GM23338 (cell line): Measurements from ENCODE around the gene SYNE2. TPM values are rescaled to one million over a fixed set of nuclear protein-coding genes. Genes with fewer than 3 reads are reported as not detected.

Source experiments
- ATAC-seq: fragments of 200-7000 bp; cut with Tn5 transposase; 3 replicates; pipeline ENCODE4 v1.9.1; 2020
- DNase-seq: peaks from one replicate; pipeline ENCODE4 v3.0.0-alpha.2; 2015; ENCODE audit warnings: low spot score
- H2AFZ ChIP-seq: fragments of 200-600 bp; sonication (generic); 2 replicates; pipeline ENCODE4 v1.8.0; 2016; ENCODE audit warnings: antibody characterized with exemption, mild to moderate bottlenecking, moderate library complexity
- H3F3A ChIP-seq: fragments of 200-600 bp; sonication (generic); replicated peaks from 2 replicates; pipeline ENCODE4 v1.8.0; 2017; ENCODE audit warnings: antibody characterized with exemption, mixed run types, low read depth
- H3K27ac ChIP-seq: fragments of 200-600 bp; sonication (generic); 2 replicates; pipeline ENCODE4 v1.6.1; 2016; ENCODE audit warnings: low read depth
- H3K27me3 ChIP-seq: fragments of 200-600 bp; sonication (generic); 2 replicates; pipeline ENCODE4 v1.8.0; 2016; ENCODE audit warnings: mild to moderate bottlenecking, mixed run types, moderate library complexity; ENCODE audit not compliant: insufficient read depth
- H3K36me3 ChIP-seq: fragments of 200-600 bp; sonication (generic); 2 replicates; pipeline ENCODE4 v1.8.0; 2016; ENCODE audit warnings: mild to moderate bottlenecking; ENCODE audit not compliant: insufficient read depth
- H3K4me1 ChIP-seq: fragments of 200-600 bp; sonication (generic); 2 replicates; pipeline ENCODE4 v1.8.0; 2016; ENCODE audit warnings: mild to moderate bottlenecking, moderate library complexity; ENCODE audit not compliant: insufficient read depth
- H3K4me2 ChIP-seq: fragments of 200-600 bp; sonication (generic); 2 replicates; pipeline ENCODE4 v1.7.1; 2017; ENCODE audit warnings: mixed run types
- H3K4me3 ChIP-seq: fragments of 200-600 bp; sonication (generic); 2 replicates; pipeline ENCODE4 v1.6.1; 2016; ENCODE audit warnings: mixed run types
- H3K79me2 ChIP-seq: fragments of 200-600 bp; sonication (generic); replicated peaks from 2 replicates; pipeline ENCODE4 v1.8.0; 2017; ENCODE audit warnings: mild to moderate bottlenecking; ENCODE audit not compliant: insufficient read depth
- H3K9me2 ChIP-seq: fragments of 200-600 bp; sonication (generic); 2 replicates; pipeline ENCODE4 v1.8.0; 2017; ENCODE audit not compliant: insufficient read depth
- H4K20me1 ChIP-seq: fragments of 200-600 bp; sonication (generic); replicated peaks from 2 replicates; pipeline ENCODE4 v1.8.0; 2017; ENCODE audit warnings: mild to moderate bottlenecking; ENCODE audit not compliant: insufficient read depth
- H3K27ac Mint-ChIP-seq: 2 replicates; pipeline ENCODE4 v1.8.0; 2020; ENCODE audit warnings: inconsistent platforms, mild to moderate bottlenecking, moderate library complexity, mixed read lengths
- H3K27me3 Mint-ChIP-seq: 3 replicates; pipeline ENCODE4 v1.8.0; 2022; ENCODE audit warnings: low read depth, mild to moderate bottlenecking, moderate library complexity, mixed read lengths, inconsistent platforms; ENCODE audit not compliant: insufficient read depth, poor library complexity
- H3K36me3 Mint-ChIP-seq: 3 replicates; pipeline ENCODE4 v1.8.0; 2021; ENCODE audit warnings: low read depth, mild to moderate bottlenecking, inconsistent platforms, moderate library complexity, mixed read lengths
- H3K4me1 Mint-ChIP-seq: 3 replicates; pipeline ENCODE4 v1.8.0; 2020; ENCODE audit warnings: mild to moderate bottlenecking, inconsistent platforms, mixed read lengths
- H3K4me3 Mint-ChIP-seq: 3 replicates; pipeline ENCODE4 v1.8.0; 2021; ENCODE audit warnings: moderate library complexity, mild to moderate bottlenecking, inconsistent platforms, mixed read lengths
- H3K9me3 Mint-ChIP-seq: 3 replicates; pipeline ENCODE4 v1.8.0; 2020; ENCODE audit warnings: moderate library complexity, mild to moderate bottlenecking, inconsistent platforms, mixed read lengths
- CREB1 ChIP-seq: fragments of 250-450 bp; sonication (Bioruptor Pico); IDR thresholded peaks from 2 replicates; pipeline ENCODE4 v1.5.0; 2020; ENCODE audit warnings: low read depth, mild to moderate bottlenecking, moderate library complexity
- EZH2 ChIP-seq: fragments of 200-600 bp; sonication (generic); IDR thresholded peaks from one replicate; pipeline ENCODE4 v1.8.0; 2017; ENCODE audit warnings: antibody characterized with exemption, mild to moderate bottlenecking, low read depth; ENCODE audit not compliant: unreplicated experiment
- EZH2phosphoT487 ChIP-seq: fragments of 200-600 bp; sonication (generic); IDR thresholded peaks from one replicate; pipeline ENCODE4 v1.8.1; 2018; ENCODE audit warnings: antibody characterized with exemption; ENCODE audit not compliant: unreplicated experiment
- JUNB ChIP-seq: IDR thresholded peaks from one replicate; pipeline ENCODE4 v1.6.1; 2016; ENCODE audit warnings: antibody characterized with exemption; ENCODE audit not compliant: unreplicated experiment
- NANOG ChIP-seq: IDR thresholded peaks from 2 replicates; pipeline ENCODE4 v1.6.1; 2016; ENCODE audit warnings: antibody characterized with exemption, borderline replicate concordance
- POLR2AphosphoS5 ChIP-seq: IDR thresholded peaks from 2 replicates; pipeline ENCODE4 v1.6.1; 2016; ENCODE audit warnings: antibody characterized with exemption, low read depth
- STAT1 ChIP-seq: IDR thresholded peaks from one replicate; pipeline ENCODE4 v1.6.1; 2016; ENCODE audit warnings: antibody characterized with exemption; ENCODE audit not compliant: unreplicated experiment
- ZNF114 ChIP-seq: fragments of 250-450 bp; sonication (Bioruptor Pico); IDR thresholded peaks from 2 replicates; pipeline ENCODE4 v1.5.0; 2020; ENCODE audit warnings: mild to moderate bottlenecking, moderate library complexity
- ZNF331 ChIP-seq: fragments of 250-450 bp; sonication (Bioruptor Pico); IDR thresholded peaks from 2 replicates; pipeline ENCODE4 v1.5.0; 2020; ENCODE audit warnings: low read depth, mild to moderate bottlenecking, moderate library complexity
- polyA plus RNA-seq: library from polyadenylated mRNA; unstranded; fragments of >200 nt; fragmentation: Nextera tagmentation; extraction: Ambion mirVana; gene quantifications from 2 replicates; pipeline ENCODE4 v1.2.1, GENCODE V29; 2016
- total RNA-seq: library from RNA; depleted of rRNA; stranded (reverse); fragments of >200 nt; shearing (Covaris generic); gene quantifications from 2 replicates; pipeline ENCODE4 v1.2.3, GENCODE V29; 2014
- TF ChIP-seq, protein P1 (sequence below): fragments of 250-450 bp; sonication (Bioruptor Pico); IDR thresholded peaks from 2 replicates; pipeline ENCODE4 v1.5.0; 2020; ENCODE audit warnings: mild to moderate bottlenecking, moderate library complexity
- TF ChIP-seq, protein P2 (sequence below): IDR thresholded peaks from one replicate; pipeline ENCODE4 v1.6.1; 2018; ENCODE audit warnings: antibody characterized with exemption; ENCODE audit not compliant: unreplicated experiment
- TF ChIP-seq, protein P3 (sequence below), 2 experiments: fragments of 200-600 bp in 1 of 2; sonication (generic) in 1 of 2; conservative IDR thresholded peaks; 2 replicates each; pipeline versions ENCODE4 v1.5.1 to v1.6.1; 2016 to 2017; ENCODE audit warnings: antibody characterized with exemption in 2 of 2, low read depth in 2 of 2, mild to moderate bottlenecking in 2 of 2, moderate library complexity in 1 of 2
- TF ChIP-seq, protein P4 (sequence below): IDR thresholded peaks from 2 replicates; pipeline ENCODE4 v1.6.1; 2016; ENCODE audit warnings: antibody characterized with exemption

The SYNE2 gene
- total and polyA plus RNA-seq, 2 experiments from 2014 or later, result 34.3 to 86.5 TPM

DNA sequence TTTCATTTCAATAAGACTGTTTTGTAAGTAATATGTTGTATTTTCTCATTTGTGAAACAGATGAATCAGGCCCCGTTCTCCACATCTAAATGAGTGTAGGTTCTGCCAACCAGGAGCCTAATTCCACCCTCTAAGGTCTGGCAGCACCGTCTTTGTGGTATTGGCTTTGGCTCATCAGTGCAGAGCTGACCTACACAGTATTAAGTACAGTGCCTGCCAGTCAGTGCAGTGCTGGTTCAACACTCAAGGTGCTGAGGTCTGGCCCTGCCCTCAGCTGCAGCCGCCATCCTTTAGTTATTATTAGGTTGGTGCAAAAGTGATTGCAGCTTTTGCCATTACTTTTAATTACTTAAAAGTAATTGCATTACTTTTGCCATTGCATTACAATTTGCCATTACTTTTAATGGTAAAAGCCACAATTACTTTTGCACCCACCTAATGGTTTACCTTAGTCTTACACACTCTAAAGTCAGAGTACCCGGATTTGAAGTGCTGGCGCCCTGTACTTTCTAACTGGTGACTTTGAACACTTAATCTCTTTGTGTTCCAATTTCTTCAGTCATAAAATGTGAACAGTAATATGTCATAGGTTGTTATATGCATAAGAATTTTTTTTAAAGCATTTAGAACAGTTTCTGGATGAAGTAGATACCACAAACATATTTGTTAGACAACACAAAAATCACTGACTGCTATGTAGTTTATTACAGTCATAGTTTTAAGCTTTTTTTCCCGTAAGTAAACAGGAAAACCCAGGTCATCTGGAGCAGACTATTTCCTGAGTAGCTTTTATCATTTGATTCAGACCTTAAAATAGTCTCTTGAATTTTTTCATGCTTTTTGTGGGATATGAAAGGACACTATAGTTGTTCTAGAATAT is 99.5 kb downstream of the SYNE2 start:
- Mint-ChIP-seq H3K4me1 (peaks cover 44% of the 10 kb centered on the region), H3K9me3 (no peaks in the 10 kb centered on the region), H3K36me3 (peaks cover 21% of the 10 kb centered on the region; the same call in 2 of the 3 replicates), H3K27me3 (peaks cover 4% of the 10 kb centered on the region), H3K27ac (no peak overlapping the region), H3K4me3 (no peak overlapping the region)
- H3K79me2 ChIP-seq, result no peaks in the 10 kb centered on the region
- H3K4me2 ChIP-seq, result 0 out of 2 replicates have a peak overlapping the region, but pooled peaks have one; percentile 30
- ATAC-seq, result peak; percentile 39
- no peaks in the 10 kb centered on the region for H3K27me3 ChIP-seq
- H3F3A ChIP-seq, result no peaks in the 10 kb centered on the region; the same call in 1 of the 2 replicates
- H3K4me3 ChIP-seq, result no peak overlapping the region
- no peak for TF ChIP-seq ZNF331 (CRISPR knock-in tag)
- TF ChIP-seq, protein P1, sequence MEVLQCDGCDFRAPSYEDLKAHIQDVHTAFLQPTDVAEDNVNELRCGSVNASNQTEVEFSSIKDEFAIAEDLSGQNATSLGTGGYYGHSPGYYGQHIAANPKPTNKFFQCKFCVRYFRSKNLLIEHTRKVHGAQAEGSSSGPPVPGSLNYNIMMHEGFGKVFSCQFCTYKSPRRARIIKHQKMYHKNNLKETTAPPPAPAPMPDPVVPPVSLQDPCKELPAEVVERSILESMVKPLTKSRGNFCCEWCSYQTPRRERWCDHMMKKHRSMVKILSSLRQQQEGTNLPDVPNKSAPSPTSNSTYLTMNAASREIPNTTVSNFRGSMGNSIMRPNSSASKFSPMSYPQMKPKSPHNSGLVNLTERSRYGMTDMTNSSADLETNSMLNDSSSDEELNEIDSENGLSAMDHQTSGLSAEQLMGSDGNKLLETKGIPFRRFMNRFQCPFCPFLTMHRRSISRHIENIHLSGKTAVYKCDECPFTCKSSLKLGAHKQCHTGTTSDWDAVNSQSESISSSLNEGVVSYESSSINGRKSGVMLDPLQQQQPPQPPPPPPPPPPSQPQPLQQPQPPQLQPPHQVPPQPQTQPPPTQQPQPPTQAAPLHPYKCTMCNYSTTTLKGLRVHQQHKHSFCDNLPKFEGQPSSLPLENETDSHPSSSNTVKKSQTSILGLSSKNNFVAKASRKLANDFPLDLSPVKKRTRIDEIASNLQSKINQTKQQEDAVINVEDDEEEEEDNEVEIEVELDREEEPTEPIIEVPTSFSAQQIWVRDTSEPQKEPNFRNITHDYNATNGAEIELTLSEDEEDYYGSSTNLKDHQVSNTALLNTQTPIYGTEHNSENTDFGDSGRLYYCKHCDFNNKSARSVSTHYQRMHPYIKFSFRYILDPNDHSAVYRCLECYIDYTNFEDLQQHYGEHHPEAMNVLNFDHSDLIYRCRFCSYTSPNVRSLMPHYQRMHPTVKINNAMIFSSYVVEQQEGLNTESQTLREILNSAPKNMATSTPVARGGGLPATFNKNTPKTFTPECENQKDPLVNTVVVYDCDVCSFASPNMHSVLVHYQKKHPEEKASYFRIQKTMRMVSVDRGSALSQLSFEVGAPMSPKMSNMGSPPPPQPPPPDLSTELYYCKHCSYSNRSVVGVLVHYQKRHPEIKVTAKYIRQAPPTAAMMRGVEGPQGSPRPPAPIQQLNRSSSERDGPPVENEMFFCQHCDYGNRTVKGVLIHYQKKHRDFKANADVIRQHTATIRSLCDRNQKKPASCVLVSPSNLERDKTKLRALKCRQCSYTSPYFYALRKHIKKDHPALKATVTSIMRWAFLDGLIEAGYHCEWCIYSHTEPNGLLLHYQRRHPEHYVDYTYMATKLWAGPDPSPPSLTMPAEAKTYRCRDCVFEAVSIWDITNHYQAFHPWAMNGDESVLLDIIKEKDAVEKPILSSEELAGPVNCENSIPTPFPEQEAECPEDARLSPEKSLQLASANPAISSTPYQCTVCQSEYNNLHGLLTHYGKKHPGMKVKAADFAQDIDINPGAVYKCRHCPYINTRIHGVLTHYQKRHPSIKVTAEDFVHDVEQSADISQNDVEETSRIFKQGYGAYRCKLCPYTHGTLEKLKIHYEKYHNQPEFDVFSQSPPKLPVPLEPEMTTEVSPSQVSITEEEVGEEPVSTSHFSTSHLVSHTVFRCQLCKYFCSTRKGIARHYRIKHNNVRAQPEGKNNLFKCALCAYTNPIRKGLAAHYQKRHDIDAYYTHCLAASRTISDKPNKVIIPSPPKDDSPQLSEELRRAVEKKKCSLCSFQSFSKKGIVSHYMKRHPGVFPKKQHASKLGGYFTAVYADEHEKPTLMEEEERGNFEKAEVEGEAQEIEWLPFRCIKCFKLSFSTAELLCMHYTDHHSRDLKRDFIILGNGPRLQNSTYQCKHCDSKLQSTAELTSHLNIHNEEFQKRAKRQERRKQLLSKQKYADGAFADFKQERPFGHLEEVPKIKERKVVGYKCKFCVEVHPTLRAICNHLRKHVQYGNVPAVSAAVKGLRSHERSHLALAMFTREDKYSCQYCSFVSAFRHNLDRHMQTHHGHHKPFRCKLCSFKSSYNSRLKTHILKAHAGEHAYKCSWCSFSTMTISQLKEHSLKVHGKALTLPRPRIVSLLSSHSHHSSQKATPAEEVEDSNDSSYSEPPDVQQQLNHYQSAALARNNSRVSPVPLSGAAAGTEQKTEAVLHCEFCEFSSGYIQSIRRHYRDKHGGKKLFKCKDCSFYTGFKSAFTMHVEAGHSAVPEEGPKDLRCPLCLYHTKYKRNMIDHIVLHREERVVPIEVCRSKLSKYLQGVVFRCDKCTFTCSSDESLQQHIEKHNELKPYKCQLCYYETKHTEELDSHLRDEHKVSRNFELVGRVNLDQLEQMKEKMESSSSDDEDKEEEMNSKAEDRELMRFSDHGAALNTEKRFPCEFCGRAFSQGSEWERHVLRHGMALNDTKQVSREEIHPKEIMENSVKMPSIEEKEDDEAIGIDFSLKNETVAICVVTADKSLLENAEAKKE (CRISPR knock-in tag), result no peak
- TF ChIP-seq POLR2AphosphoS5, result no peak
- TF ChIP-seq, protein P2, sequence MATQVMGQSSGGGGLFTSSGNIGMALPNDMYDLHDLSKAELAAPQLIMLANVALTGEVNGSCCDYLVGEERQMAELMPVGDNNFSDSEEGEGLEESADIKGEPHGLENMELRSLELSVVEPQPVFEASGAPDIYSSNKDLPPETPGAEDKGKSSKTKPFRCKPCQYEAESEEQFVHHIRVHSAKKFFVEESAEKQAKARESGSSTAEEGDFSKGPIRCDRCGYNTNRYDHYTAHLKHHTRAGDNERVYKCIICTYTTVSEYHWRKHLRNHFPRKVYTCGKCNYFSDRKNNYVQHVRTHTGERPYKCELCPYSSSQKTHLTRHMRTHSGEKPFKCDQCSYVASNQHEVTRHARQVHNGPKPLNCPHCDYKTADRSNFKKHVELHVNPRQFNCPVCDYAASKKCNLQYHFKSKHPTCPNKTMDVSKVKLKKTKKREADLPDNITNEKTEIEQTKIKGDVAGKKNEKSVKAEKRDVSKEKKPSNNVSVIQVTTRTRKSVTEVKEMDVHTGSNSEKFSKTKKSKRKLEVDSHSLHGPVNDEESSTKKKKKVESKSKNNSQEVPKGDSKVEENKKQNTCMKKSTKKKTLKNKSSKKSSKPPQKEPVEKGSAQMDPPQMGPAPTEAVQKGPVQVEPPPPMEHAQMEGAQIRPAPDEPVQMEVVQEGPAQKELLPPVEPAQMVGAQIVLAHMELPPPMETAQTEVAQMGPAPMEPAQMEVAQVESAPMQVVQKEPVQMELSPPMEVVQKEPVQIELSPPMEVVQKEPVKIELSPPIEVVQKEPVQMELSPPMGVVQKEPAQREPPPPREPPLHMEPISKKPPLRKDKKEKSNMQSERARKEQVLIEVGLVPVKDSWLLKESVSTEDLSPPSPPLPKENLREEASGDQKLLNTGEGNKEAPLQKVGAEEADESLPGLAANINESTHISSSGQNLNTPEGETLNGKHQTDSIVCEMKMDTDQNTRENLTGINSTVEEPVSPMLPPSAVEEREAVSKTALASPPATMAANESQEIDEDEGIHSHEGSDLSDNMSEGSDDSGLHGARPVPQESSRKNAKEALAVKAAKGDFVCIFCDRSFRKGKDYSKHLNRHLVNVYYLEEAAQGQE, result no peak
- no peak for TF ChIP-seq NANOG
- no peak for TF ChIP-seq CREB1
- no peak for TF ChIP-seq EZH2phosphoT487
- TF ChIP-seq STAT1, result no peak
- TF ChIP-seq ZNF114 (CRISPR knock-in tag), result no peak
- TF ChIP-seq, protein P3, sequence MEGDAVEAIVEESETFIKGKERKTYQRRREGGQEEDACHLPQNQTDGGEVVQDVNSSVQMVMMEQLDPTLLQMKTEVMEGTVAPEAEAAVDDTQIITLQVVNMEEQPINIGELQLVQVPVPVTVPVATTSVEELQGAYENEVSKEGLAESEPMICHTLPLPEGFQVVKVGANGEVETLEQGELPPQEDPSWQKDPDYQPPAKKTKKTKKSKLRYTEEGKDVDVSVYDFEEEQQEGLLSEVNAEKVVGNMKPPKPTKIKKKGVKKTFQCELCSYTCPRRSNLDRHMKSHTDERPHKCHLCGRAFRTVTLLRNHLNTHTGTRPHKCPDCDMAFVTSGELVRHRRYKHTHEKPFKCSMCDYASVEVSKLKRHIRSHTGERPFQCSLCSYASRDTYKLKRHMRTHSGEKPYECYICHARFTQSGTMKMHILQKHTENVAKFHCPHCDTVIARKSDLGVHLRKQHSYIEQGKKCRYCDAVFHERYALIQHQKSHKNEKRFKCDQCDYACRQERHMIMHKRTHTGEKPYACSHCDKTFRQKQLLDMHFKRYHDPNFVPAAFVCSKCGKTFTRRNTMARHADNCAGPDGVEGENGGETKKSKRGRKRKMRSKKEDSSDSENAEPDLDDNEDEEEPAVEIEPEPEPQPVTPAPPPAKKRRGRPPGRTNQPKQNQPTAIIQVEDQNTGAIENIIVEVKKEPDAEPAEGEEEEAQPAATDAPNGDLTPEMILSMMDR (conservative IDR thresholded peaks at IDR 0.05; ENCODE audit: low read depth in 2 of 2), result no peak
- TF ChIP-seq JUNB, result no peak
- TF ChIP-seq EZH2, result no peak
- TF ChIP-seq, protein P4, sequence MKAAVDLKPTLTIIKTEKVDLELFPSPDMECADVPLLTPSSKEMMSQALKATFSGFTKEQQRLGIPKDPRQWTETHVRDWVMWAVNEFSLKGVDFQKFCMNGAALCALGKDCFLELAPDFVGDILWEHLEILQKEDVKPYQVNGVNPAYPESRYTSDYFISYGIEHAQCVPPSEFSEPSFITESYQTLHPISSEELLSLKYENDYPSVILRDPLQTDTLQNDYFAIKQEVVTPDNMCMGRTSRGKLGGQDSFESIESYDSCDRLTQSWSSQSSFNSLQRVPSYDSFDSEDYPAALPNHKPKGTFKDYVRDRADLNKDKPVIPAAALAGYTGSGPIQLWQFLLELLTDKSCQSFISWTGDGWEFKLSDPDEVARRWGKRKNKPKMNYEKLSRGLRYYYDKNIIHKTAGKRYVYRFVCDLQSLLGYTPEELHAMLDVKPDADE, result no peak
- H3K27ac ChIP-seq, result no peak overlapping the region
- H4K20me1 ChIP-seq, result no peaks in the 10 kb centered on the region; the same call in 1 of the 2 replicates
- peaks cover 3% of the 10 kb centered on the region; the same call in 1 of the 2 replicates for H3K36me3 ChIP-seq
- H3K9me2 ChIP-seq, result no peaks in the 10 kb centered on the region
- DNase-seq, result no peak
- no peak overlapping the region for H2AFZ ChIP-seq
- H3K4me1 ChIP-seq, result peaks cover 37% of the 10 kb centered on the region
